ENCODE data around the gene WDFY4.

The WDFY4 gene

DNA sequence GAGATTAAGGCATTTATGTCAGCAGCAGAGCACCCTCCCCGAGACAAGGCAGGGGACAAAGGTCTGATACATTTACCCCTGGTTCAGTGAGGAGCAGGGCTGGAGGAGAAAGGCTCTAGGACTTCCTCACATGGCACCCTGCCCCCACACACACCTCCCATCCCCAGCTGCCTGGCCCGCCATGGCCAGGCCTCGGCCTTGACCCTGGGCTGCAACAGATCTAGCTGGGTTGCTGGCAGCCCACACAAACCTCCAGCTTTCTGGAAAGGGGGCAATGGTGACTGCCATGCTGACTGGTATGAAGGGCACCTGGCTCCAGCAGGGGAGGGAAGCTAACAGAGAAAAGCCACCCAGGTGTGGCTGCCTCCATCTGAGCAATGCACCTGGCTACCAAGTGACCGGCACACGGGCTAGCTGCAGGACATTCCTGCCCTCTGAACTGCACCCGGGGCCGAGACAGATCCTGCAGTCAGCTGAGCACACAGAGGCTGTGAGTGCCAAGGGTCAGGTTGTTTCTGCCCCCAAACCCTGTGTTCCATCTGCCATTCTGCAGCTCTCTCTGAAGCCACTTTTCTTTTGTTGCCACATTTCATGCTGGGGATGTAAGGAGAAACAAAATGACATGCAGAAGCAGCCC lies 340.8 kb downstream of the WDFY4 start:
- DNase-seq (ENCODE audit: low spot score), result no peak

- no peak for DNase-seq (ENCODE audit: low spot score)
Measured at GRCh38 chr10:49028639-49029038, 344.0 kb downstream of the WDFY4 start.

DNA sequence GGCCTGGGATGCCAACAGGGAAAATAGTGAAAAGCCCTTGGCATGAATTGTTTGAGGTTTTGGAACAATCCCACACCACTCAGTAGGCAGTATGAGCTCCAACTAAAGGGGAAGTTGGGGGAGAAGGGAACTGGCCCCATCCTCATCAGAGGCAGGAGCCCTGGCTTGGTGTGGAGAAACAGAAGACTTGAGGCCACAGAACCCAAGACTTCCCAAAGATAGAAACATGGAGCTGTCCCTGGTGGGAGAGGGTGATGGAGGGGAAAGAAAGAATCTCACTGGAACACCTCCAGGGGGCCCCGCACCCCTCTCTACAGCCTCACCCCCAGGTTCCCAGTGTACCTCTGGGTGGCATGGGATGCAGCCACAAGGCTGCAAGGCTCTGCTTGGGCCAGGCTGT lies 345.0 kb downstream of the WDFY4 start:
- no peak for DNase-seq (ENCODE audit: low spot score)
